MM.1S (cell line): ENCODE data around the gene ITPRID1.

ENCODE experiments used
- DNase-seq: peaks from one replicate; pipeline ENCODE4 v3.0.0-alpha.2; 2015
- H2AFZ ChIP-seq: fragments of 300-600 bp; sonication (generic); 2 replicates; pipeline ENCODE4 v1.6.0; 2016; ENCODE audit warnings: antibody characterized with exemption, low read length
- H3F3A ChIP-seq: fragments of 300-600 bp; sonication (generic); 2 replicates; pipeline ENCODE4 v1.6.1; 2016; ENCODE audit warnings: mild to moderate bottlenecking, antibody characterized with exemption, low read length, moderate library complexity, mixed read lengths; ENCODE audit not compliant: insufficient read depth
- H3K27ac ChIP-seq: fragments of 300-600 bp; sonication (generic); 2 replicates; pipeline ENCODE4 v1.5.1; 2016; ENCODE audit warnings: mild to moderate bottlenecking, low read length
- H3K27me3 ChIP-seq: fragments of 300-600 bp; sonication (generic); replicated peaks from 2 replicates; pipeline ENCODE4 v1.6.0; 2016; ENCODE audit warnings: low read length; ENCODE audit not compliant: insufficient read depth
- H3K36me3 ChIP-seq: fragments of 300-600 bp; sonication (generic); replicated peaks from 2 replicates; pipeline ENCODE4 v1.6.1; 2016; ENCODE audit warnings: mild to moderate bottlenecking, low read length, mixed read lengths; ENCODE audit not compliant: insufficient read depth
- H3K4me1 ChIP-seq: fragments of 300-600 bp; sonication (generic); 2 replicates; pipeline ENCODE4 v1.6.1; 2016; ENCODE audit warnings: low read length, mixed read lengths
- H3K4me2 ChIP-seq: fragments of 300-600 bp; sonication (generic); 2 replicates; pipeline ENCODE4 v1.6.0; 2016; ENCODE audit warnings: low read depth, low read length
- H3K4me3 ChIP-seq: fragments of 300-600 bp; sonication (generic); 2 replicates; pipeline ENCODE4 v1.5.1; 2016; ENCODE audit warnings: low read length, mixed read lengths
- H3K79me2 ChIP-seq: fragments of 300-600 bp; sonication (generic); 2 replicates; pipeline ENCODE4 v1.6.1; 2016; ENCODE audit warnings: mixed run types, low read length, mixed read lengths
- H3K9ac ChIP-seq: fragments of 300-600 bp; sonication (generic); 2 replicates; pipeline ENCODE4 v1.6.1; 2016; ENCODE audit warnings: low read length, mixed read lengths
- H3K9me2 ChIP-seq: fragments of 300-600 bp; sonication (generic); replicated peaks from 2 replicates; pipeline ENCODE4 v1.6.1; 2016; ENCODE audit warnings: mild to moderate bottlenecking, low read length, mixed read lengths; ENCODE audit not compliant: insufficient read depth
- H3K9me3 ChIP-seq: fragments of 300-600 bp; sonication (generic); replicated peaks from 2 replicates; pipeline ENCODE4 v1.6.1; 2016; ENCODE audit warnings: mild to moderate bottlenecking, low read length, mixed read lengths; ENCODE audit not compliant: insufficient read depth
- H4K20me1 ChIP-seq: fragments of 300-600 bp; sonication (generic); 2 replicates; pipeline ENCODE4 v1.6.1; 2016; ENCODE audit warnings: mild to moderate bottlenecking, low read length, moderate library complexity, mixed read lengths; ENCODE audit not compliant: insufficient read depth
- EZH2 ChIP-seq: fragments of 300-600 bp; sonication (generic); optimal IDR thresholded peaks from 2 replicates; pipeline ENCODE3; 2017; ENCODE audit warnings: low read depth, mild to moderate bottlenecking, antibody characterized with exemption, low read length, mixed read lengths
- EZH2phosphoT487 ChIP-seq: fragments of 300-600 bp; sonication (generic); IDR thresholded peaks from 2 replicates; pipeline ENCODE4 v1.6.1; 2018; ENCODE audit warnings: antibody characterized with exemption, low read length
- TF ChIP-seq, protein P1 (sequence below): fragments of 300-600 bp; sonication (generic); IDR thresholded peaks from 2 replicates; pipeline ENCODE4 v1.5.1; 2016; ENCODE audit warnings: antibody characterized with exemption, low read length, mixed read lengths

ITPRID1 gene

DNA sequence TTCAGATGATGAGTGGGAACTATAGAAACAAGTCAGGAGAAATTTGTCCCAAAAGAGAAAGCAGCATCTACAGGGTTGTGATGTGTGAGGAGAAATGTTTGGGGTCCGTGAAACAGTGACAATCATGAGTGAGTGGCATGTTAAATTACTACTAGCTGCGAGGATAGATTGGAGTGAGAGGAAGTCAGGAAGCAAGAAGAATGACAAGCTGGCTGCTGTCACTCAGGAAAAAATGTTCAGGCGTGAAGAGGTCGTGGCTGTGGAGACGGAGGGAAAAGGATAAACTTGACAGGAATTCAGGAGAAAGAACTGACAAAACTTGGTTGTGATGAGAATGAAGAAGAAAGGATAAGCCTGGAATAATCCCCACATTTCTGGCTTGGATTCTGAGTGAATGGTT lies 5.1 kb upstream of the ITPRID1 start:
- no peak overlapping the region for H2AFZ ChIP-seq
- no peaks in the 10 kb centered on the region for H3K9me3 ChIP-seq
- H3K79me2 ChIP-seq, result no peaks in the 10 kb centered on the region
- H3F3A ChIP-seq, result no peaks in the 10 kb centered on the region
- TF ChIP-seq EZH2 (no peak), EZH2phosphoT487 (no peak)
- TF ChIP-seq, protein P1, sequence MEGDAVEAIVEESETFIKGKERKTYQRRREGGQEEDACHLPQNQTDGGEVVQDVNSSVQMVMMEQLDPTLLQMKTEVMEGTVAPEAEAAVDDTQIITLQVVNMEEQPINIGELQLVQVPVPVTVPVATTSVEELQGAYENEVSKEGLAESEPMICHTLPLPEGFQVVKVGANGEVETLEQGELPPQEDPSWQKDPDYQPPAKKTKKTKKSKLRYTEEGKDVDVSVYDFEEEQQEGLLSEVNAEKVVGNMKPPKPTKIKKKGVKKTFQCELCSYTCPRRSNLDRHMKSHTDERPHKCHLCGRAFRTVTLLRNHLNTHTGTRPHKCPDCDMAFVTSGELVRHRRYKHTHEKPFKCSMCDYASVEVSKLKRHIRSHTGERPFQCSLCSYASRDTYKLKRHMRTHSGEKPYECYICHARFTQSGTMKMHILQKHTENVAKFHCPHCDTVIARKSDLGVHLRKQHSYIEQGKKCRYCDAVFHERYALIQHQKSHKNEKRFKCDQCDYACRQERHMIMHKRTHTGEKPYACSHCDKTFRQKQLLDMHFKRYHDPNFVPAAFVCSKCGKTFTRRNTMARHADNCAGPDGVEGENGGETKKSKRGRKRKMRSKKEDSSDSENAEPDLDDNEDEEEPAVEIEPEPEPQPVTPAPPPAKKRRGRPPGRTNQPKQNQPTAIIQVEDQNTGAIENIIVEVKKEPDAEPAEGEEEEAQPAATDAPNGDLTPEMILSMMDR, result no peak
- H3K27me3 ChIP-seq, result no peaks in the 10 kb centered on the region
- H3K9me2 ChIP-seq, result no peaks in the 10 kb centered on the region
- H3K4me2 ChIP-seq, result no peak overlapping the region
- H3K9ac ChIP-seq, result no peak overlapping the region
- no peak overlapping the region for H3K4me3 ChIP-seq
- H3K4me1 ChIP-seq, result no peaks in the 10 kb centered on the region
- DNase-seq, result no peak
- no peaks in the 10 kb centered on the region for H3K36me3 ChIP-seq
- no peak overlapping the region for H3K27ac ChIP-seq
- no peaks in the 10 kb centered on the region for H4K20me1 ChIP-seq

DNA sequence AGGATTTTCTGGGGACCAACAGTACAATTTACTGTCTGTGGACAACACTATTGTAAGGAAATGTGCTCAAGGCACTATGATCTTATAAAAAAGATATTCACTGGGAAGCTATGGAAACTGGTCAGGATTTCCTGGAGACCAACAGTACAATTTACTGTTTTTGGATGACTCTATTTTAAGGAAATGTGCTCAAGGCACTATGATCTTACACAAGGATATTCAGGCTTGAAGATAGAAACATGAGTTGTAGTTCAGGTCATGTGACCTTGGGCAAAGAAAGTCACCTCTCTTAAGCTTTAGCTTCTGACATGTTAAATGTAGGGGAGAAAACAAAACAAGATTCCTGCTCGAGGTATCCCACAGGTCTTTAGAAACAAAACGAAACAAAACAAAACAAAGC lies 1.7 kb upstream of the ITPRID1 start:
- H3K79me2 ChIP-seq, result no peaks in the 10 kb centered on the region
- no peaks in the 10 kb centered on the region for H3K9me3 ChIP-seq
- H3K4me3 ChIP-seq, result no peak overlapping the region
- no peaks in the 10 kb centered on the region for H3K4me1 ChIP-seq
- no peaks in the 10 kb centered on the region for H3K27me3 ChIP-seq
- H3K9ac ChIP-seq, result no peak overlapping the region
- no peak overlapping the region for H3K27ac ChIP-seq
- no peak overlapping the region for H2AFZ ChIP-seq
- H3K4me2 ChIP-seq, result no peak overlapping the region
- H4K20me1 ChIP-seq, result no peaks in the 10 kb centered on the region
- no peaks in the 10 kb centered on the region for H3F3A ChIP-seq
- H3K36me3 ChIP-seq, result no peaks in the 10 kb centered on the region
- TF ChIP-seq, protein P1, result no peak
- TF ChIP-seq EZH2phosphoT487 (no peak), EZH2 (no peak)
- no peaks in the 10 kb centered on the region for H3K9me2 ChIP-seq
- DNase-seq, result no peak

DNA sequence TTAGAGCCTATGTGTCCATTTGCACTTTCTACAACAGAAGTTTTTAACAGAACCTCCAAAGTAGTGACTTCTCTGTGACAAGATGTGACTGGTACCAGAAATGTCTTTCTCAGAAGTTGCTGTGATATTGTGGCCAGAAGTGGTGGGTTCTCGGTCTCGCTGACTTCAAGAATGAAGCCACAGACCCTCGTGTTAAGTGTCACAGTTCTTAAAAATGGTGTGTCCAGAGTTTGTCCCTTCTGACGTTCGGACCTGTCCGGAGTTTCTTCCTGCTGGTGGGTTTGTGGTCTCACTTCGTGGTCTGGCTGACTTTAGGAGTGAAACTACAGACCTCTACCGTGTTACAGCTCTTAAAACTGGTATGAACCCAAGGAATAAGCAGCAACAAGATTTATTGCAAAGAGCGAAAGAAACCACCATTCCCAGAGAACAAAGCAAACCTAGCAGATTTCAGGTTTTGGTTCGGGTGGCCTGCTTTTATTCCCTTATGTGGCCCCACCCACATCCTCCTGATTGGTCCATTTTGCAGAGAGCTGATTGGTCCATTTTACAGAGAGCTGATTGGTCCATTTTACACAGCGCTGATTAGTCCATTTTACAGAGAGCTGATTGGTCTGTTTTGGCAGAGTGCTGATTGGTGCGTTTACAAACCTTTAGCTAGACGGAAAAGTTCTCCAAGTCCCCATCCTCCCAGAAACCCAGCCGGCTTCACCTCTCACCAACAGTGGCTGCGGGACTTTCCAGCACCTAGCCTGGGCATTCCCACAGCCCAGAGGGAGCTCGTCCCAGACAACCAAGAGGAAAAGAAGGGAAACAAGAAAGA lies 3.0 kb downstream of the ITPRID1 start:
- TF ChIP-seq, protein P1, result no peak
- TF ChIP-seq EZH2phosphoT487 (no peak), EZH2 (no peak)
- no peak for DNase-seq
- H2AFZ ChIP-seq, result no peak overlapping the region

More for the DNA sequence above, 3.0 kb downstream of the ITPRID1 start:
- Histone ChIP-seq H3K9ac (no peak overlapping the region), H3K79me2 (no peaks in the 10 kb centered on the region), H3K4me2 (no peak overlapping the region), H3K9me2 (no peaks in the 10 kb centered on the region), H3K4me3 (no peak overlapping the region), H3K27me3 (no peaks in the 10 kb centered on the region), H3F3A (no peaks in the 10 kb centered on the region), H3K27ac (no peak overlapping the region), H3K9me3 (no peaks in the 10 kb centered on the region), H3K36me3 (no peaks in the 10 kb centered on the region), H3K4me1 (no peaks in the 10 kb centered on the region), H4K20me1 (no peaks in the 10 kb centered on the region)
